MM.1S (cell line): Measurements from ENCODE around the gene PTPRD.
A peak's percentile ranks its signal among the peaks of the same experiment; 100 is the strongest.

Experiments used
- DNase-seq: peaks from one replicate; pipeline ENCODE4 v3.0.0-alpha.2; 2015
- H2AFZ ChIP-seq: fragments of 300-600 bp; sonication (generic); 2 replicates; pipeline ENCODE4 v1.6.0; 2016; ENCODE audit warnings: antibody characterized with exemption, low read length
- H3F3A ChIP-seq: fragments of 300-600 bp; sonication (generic); 2 replicates; pipeline ENCODE4 v1.6.1; 2016; ENCODE audit warnings: mild to moderate bottlenecking, antibody characterized with exemption, low read length, moderate library complexity, mixed read lengths; ENCODE audit not compliant: insufficient read depth
- H3K27ac ChIP-seq: fragments of 300-600 bp; sonication (generic); 2 replicates; pipeline ENCODE4 v1.5.1; 2016; ENCODE audit warnings: mild to moderate bottlenecking, low read length
- H3K27me3 ChIP-seq: fragments of 300-600 bp; sonication (generic); replicated peaks from 2 replicates; pipeline ENCODE4 v1.6.0; 2016; ENCODE audit warnings: low read length; ENCODE audit not compliant: insufficient read depth
- H3K36me3 ChIP-seq: fragments of 300-600 bp; sonication (generic); replicated peaks from 2 replicates; pipeline ENCODE4 v1.6.1; 2016; ENCODE audit warnings: mild to moderate bottlenecking, low read length, mixed read lengths; ENCODE audit not compliant: insufficient read depth
- H3K4me1 ChIP-seq: fragments of 300-600 bp; sonication (generic); 2 replicates; pipeline ENCODE4 v1.6.1; 2016; ENCODE audit warnings: low read length, mixed read lengths
- H3K4me2 ChIP-seq: fragments of 300-600 bp; sonication (generic); 2 replicates; pipeline ENCODE4 v1.6.0; 2016; ENCODE audit warnings: low read depth, low read length
- H3K4me3 ChIP-seq: fragments of 300-600 bp; sonication (generic); 2 replicates; pipeline ENCODE4 v1.5.1; 2016; ENCODE audit warnings: low read length, mixed read lengths
- H3K79me2 ChIP-seq: fragments of 300-600 bp; sonication (generic); 2 replicates; pipeline ENCODE4 v1.6.1; 2016; ENCODE audit warnings: mixed run types, low read length, mixed read lengths
- H3K9ac ChIP-seq: fragments of 300-600 bp; sonication (generic); 2 replicates; pipeline ENCODE4 v1.6.1; 2016; ENCODE audit warnings: low read length, mixed read lengths
- H3K9me2 ChIP-seq: fragments of 300-600 bp; sonication (generic); replicated peaks from 2 replicates; pipeline ENCODE4 v1.6.1; 2016; ENCODE audit warnings: mild to moderate bottlenecking, low read length, mixed read lengths; ENCODE audit not compliant: insufficient read depth
- H3K9me3 ChIP-seq: fragments of 300-600 bp; sonication (generic); replicated peaks from 2 replicates; pipeline ENCODE4 v1.6.1; 2016; ENCODE audit warnings: mild to moderate bottlenecking, low read length, mixed read lengths; ENCODE audit not compliant: insufficient read depth
- H4K20me1 ChIP-seq: fragments of 300-600 bp; sonication (generic); 2 replicates; pipeline ENCODE4 v1.6.1; 2016; ENCODE audit warnings: mild to moderate bottlenecking, low read length, moderate library complexity, mixed read lengths; ENCODE audit not compliant: insufficient read depth
- EZH2 ChIP-seq: fragments of 300-600 bp; sonication (generic); optimal IDR thresholded peaks from 2 replicates; pipeline ENCODE3; 2017; ENCODE audit warnings: low read depth, mild to moderate bottlenecking, antibody characterized with exemption, low read length, mixed read lengths
- EZH2phosphoT487 ChIP-seq: fragments of 300-600 bp; sonication (generic); IDR thresholded peaks from 2 replicates; pipeline ENCODE4 v1.6.1; 2018; ENCODE audit warnings: antibody characterized with exemption, low read length
- TF ChIP-seq, protein P1 (sequence below): fragments of 300-600 bp; sonication (generic); IDR thresholded peaks from 2 replicates; pipeline ENCODE4 v1.5.1; 2016; ENCODE audit warnings: antibody characterized with exemption, low read length, mixed read lengths

PTPRD gene

DNA sequence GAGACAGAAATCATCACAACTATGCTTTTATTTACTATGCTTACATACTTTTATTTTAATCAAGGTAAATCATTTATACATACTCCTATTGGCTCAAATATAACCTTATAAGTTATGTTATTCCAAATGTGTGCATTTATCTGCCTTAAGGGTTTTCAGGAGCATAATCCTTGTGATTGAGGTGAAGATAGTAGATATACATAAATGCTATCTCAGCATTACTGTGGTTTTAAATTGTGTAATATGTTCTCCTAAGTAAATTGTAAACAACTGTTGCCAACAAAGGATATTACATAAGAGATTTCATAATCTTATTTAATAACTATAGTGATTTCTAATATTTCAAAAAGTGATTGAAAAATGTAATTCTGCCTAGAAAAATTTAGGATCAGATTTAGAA, 1438.4 kb downstream of the PTPRD start:
- no peak for DNase-seq
- Histone ChIP-seq H2AFZ (no peak overlapping the region), H3K27ac (no peak overlapping the region), H3K4me3 (no peak overlapping the region), H3K9me2 (no peaks in the 10 kb centered on the region), H4K20me1 (no peaks in the 10 kb centered on the region), H3K4me2 (no peak overlapping the region), H3K79me2 (no peaks in the 10 kb centered on the region), H3K27me3 (no peaks in the 10 kb centered on the region), H3F3A (peaks cover 9% of the 10 kb centered on the region; the same call in 1 of the 2 replicates), H3K36me3 (no peaks in the 10 kb centered on the region), H3K4me1 (peaks cover 8% of the 10 kb centered on the region; the same call in 1 of the 2 replicates), H3K9me3 (no peaks in the 10 kb centered on the region), H3K9ac (no peak overlapping the region)
- TF ChIP-seq EZH2phosphoT487 (no peak), EZH2 (no peak)
- TF ChIP-seq, protein P1, sequence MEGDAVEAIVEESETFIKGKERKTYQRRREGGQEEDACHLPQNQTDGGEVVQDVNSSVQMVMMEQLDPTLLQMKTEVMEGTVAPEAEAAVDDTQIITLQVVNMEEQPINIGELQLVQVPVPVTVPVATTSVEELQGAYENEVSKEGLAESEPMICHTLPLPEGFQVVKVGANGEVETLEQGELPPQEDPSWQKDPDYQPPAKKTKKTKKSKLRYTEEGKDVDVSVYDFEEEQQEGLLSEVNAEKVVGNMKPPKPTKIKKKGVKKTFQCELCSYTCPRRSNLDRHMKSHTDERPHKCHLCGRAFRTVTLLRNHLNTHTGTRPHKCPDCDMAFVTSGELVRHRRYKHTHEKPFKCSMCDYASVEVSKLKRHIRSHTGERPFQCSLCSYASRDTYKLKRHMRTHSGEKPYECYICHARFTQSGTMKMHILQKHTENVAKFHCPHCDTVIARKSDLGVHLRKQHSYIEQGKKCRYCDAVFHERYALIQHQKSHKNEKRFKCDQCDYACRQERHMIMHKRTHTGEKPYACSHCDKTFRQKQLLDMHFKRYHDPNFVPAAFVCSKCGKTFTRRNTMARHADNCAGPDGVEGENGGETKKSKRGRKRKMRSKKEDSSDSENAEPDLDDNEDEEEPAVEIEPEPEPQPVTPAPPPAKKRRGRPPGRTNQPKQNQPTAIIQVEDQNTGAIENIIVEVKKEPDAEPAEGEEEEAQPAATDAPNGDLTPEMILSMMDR, result no peak

DNA sequence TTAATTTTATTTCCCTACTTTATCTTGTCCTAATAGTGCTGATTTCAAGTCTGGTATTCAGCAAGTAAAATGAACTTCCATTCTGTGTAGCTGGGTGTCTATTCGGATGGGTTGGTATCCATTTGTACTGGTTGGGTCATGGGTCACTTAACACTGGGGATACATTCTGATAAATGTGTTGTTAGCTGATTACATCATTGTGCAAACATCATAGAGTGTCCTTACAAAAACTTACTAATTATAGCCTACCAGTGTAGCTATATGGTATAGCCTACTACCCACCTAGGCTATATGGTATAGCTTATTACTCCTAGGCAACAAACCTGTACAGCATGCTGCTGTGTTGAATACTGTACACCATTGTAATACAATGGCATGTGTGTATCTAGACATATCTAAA, 1439.5 kb downstream of the PTPRD start:
- Histone ChIP-seq H3K4me1 (peaks cover 8% of the 10 kb centered on the region; the same call in 1 of the 2 replicates), H3K27ac (no peak overlapping the region), H3K36me3 (no peaks in the 10 kb centered on the region), H3K9me2 (no peaks in the 10 kb centered on the region), H3K27me3 (no peaks in the 10 kb centered on the region), H3F3A (peaks cover 9% of the 10 kb centered on the region; the same call in 1 of the 2 replicates), H3K79me2 (no peaks in the 10 kb centered on the region), H3K9ac (no peak overlapping the region), H3K4me3 (no peak overlapping the region), H3K4me2 (no peak overlapping the region), H3K9me3 (no peaks in the 10 kb centered on the region), H2AFZ (no peak overlapping the region), H4K20me1 (no peaks in the 10 kb centered on the region)
- no peak for DNase-seq
- TF ChIP-seq, protein P1, result no peak

DNA sequence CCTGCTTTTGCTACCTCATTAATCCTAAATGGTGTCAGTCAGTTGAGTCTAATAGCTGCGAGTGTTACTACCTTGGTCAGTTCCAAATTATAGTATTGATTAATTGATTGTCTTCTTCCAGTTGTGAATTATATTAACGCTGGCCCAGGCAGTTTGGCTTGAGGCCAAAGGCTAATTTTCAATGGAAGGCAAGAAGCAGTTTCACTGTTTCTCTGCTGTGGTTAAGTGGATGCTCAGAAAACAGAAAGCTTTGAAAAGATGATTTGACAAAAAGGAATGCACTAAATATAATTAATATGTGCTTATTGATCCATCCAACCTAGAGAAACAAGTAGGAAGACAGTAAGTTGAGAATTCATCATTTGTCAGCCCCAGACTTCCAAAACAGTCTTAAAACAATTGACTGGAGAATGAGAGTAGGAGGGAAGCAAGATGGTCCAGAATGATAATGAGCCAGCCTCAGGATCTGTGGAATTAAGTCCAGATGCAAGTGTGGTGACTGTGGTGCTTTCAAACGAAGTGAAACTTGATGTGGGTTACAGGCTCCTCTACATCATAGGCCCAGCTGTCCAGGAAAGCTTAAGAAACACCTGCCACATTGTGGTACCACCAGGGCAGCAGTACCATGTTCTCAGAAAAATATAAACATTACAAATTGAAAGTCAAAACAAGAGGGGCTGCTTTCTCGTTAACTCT, 1442.2 kb downstream of the PTPRD start:
- Histone ChIP-seq H3K9me3 (no peaks in the 10 kb centered on the region), H3K79me2 (no peaks in the 10 kb centered on the region), H3F3A (peaks cover 9% of the 10 kb centered on the region; the same call in 1 of the 2 replicates), H3K27ac (peak overlapping the region; percentile 43; the same call in 1 of the 2 replicates), H3K36me3 (no peaks in the 10 kb centered on the region), H3K9ac (no peak overlapping the region), H3K4me2 (peak overlapping the region; percentile 21), H3K27me3 (no peaks in the 10 kb centered on the region), H3K4me1 (peaks cover 8% of the 10 kb centered on the region; the same call in 1 of the 2 replicates), H4K20me1 (no peaks in the 10 kb centered on the region), H2AFZ (no peak overlapping the region), H3K9me2 (no peaks in the 10 kb centered on the region; the same call in 1 of the 2 replicates), H3K4me3 (peak overlapping the region; percentile 17; the same call in 1 of the 2 replicates)
- TF ChIP-seq, protein P1, result no peak
- no peak for TF ChIP-seq EZH2
- DNase-seq, result peak; percentile 92
